WERI-Rb-1 (cell line): ENCODE measurements around the gene HTR3D.

ENCODE experiments used
- DNase-seq: peaks from one replicate; pipeline ENCODE4 v3.0.0-alpha.2; 2020
- H3K27ac ChIP-seq: fragments of 250-450 bp; sonication (Bioruptor Pico); 2 replicates; pipeline ENCODE4 v1.5.1; 2020; ENCODE audit warnings: mild to moderate bottlenecking, moderate library complexity
- H3K27me3 ChIP-seq: fragments of 250-450 bp; sonication (Bioruptor Pico); 2 replicates; pipeline ENCODE4 v1.5.1; 2021; ENCODE audit warnings: mild to moderate bottlenecking, low read depth, moderate library complexity; ENCODE audit not compliant: insufficient read depth, severe bottlenecking
- H3K36me3 ChIP-seq: fragments of 250-450 bp; sonication (Bioruptor Pico); 2 replicates; pipeline ENCODE4 v1.5.1; 2020; ENCODE audit warnings: mild to moderate bottlenecking, moderate library complexity
- H3K4me3 ChIP-seq: 2 replicates; pipeline ENCODE4 v1.5.1; 2011; ENCODE audit warnings: low read depth, mild to moderate bottlenecking, control low read depth, low read length
- H3K9me3 ChIP-seq: fragments of 250-450 bp; sonication (Bioruptor Pico); 2 replicates; pipeline ENCODE4 v1.5.1; 2021; ENCODE audit warnings: mild to moderate bottlenecking, moderate library complexity; ENCODE audit not compliant: severe bottlenecking
- TF ChIP-seq, protein P1 (sequence below): IDR thresholded peaks from 2 replicates; pipeline ENCODE4 v1.5.1; 2011; ENCODE audit warnings: low read depth, mild to moderate bottlenecking, control low read depth, inconsistent platforms, low read length

Gene HTR3D

DNA sequence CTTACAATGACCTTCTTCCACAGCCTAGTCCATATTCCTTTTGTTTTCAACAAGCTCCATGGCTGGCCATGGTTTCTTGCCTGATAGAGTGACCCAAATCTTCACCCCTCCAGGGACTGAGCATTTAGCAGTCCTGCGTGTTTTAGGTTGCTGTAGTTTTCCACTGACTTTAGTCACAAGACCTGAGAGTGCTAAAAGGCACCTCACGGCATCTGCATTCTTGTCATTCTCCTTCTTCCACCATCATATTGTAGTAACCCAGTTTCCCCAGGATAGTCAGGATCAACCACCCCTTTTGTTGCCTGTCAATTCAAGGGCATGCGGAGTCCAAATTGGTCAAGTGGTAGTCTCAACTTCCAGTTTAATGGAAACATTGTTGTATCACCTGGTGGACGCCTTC lies 42.1 kb downstream of the HTR3D start:
- H3K36me3 ChIP-seq, result no peaks in the 10 kb centered on the region

DNA sequence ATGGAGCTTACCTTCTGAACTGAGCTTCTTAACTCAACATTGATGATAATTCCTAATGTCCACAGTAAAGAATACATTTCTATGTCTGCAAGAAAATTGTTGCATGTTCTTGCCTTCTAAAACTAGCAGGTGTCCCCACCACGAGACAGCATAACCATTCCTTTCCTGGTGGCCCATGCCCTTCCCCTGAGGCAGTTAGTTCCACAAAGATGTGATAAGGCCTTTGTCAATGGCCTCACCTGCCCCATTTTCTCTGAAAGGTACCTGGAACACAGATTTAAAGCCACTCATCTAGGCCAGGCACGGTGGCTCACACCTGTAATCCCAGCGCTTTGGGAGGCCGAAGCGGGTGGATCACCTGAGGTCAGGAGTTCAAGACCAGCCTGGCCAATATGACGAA lies 44.4 kb downstream of the HTR3D start:
- no peaks in the 10 kb centered on the region for H3K36me3 ChIP-seq
- H3K27me3 ChIP-seq, result no peaks in the 10 kb centered on the region
- no peak overlapping the region for H3K4me3 ChIP-seq
- no peaks in the 10 kb centered on the region for H3K9me3 ChIP-seq
- no peak overlapping the region for H3K27ac ChIP-seq
- no peak for DNase-seq
- TF ChIP-seq, protein P1, sequence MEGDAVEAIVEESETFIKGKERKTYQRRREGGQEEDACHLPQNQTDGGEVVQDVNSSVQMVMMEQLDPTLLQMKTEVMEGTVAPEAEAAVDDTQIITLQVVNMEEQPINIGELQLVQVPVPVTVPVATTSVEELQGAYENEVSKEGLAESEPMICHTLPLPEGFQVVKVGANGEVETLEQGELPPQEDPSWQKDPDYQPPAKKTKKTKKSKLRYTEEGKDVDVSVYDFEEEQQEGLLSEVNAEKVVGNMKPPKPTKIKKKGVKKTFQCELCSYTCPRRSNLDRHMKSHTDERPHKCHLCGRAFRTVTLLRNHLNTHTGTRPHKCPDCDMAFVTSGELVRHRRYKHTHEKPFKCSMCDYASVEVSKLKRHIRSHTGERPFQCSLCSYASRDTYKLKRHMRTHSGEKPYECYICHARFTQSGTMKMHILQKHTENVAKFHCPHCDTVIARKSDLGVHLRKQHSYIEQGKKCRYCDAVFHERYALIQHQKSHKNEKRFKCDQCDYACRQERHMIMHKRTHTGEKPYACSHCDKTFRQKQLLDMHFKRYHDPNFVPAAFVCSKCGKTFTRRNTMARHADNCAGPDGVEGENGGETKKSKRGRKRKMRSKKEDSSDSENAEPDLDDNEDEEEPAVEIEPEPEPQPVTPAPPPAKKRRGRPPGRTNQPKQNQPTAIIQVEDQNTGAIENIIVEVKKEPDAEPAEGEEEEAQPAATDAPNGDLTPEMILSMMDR, result no peak

More for the DNA sequence above, 42.1 kb downstream of the HTR3D start:
- DNase-seq, result no peak
- TF ChIP-seq, protein P1, result no peak
- no peaks in the 10 kb centered on the region for H3K27me3 ChIP-seq
- H3K4me3 ChIP-seq, result no peak overlapping the region
- H3K9me3 ChIP-seq, result no peaks in the 10 kb centered on the region
- no peak overlapping the region for H3K27ac ChIP-seq

- TF ChIP-seq, protein P1, result no peak
- DNase-seq, result no peak
- H3K36me3 ChIP-seq, result no peaks in the 10 kb centered on the region
- H3K27me3 ChIP-seq, result no peaks in the 10 kb centered on the region
- no peak overlapping the region for H3K4me3 ChIP-seq
- no peak overlapping the region for H3K27ac ChIP-seq
- H3K9me3 ChIP-seq, result no peaks in the 10 kb centered on the region
Observed at GRCh38 chr3:184077881-184078280, 46.3 kb downstream of the HTR3D start.

DNA sequence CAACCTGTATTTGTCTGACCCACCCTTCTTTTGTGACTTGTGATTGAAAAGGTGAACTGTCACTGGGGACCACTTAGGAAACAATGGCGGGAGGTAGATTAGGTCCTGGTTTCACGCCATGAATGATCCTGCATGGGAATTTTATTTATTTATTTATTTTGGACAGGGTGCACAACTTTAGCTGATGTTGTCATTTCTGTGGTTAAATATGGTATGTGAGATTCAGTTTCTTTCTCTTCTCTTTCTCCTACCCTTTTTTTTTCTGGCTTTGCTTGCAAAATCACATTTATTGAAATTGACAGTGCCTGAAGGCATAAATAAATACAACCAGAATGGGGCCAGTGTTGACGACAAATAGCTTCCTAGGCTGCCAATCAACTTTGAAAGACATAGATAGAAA lies 47.3 kb downstream of the HTR3D start:
- no peak overlapping the region for H3K27ac ChIP-seq
- TF ChIP-seq, protein P1, result no peak
- no peaks in the 10 kb centered on the region for H3K36me3 ChIP-seq
- H3K9me3 ChIP-seq, result no peaks in the 10 kb centered on the region
- no peak overlapping the region for H3K4me3 ChIP-seq
- no peaks in the 10 kb centered on the region for H3K27me3 ChIP-seq
- DNase-seq, result no peak

- Histone ChIP-seq H3K36me3 (no peaks in the 10 kb centered on the region), H3K9me3 (no peaks in the 10 kb centered on the region), H3K27me3 (no peaks in the 10 kb centered on the region), H3K27ac (no peak overlapping the region), H3K4me3 (no peak overlapping the region)
- DNase-seq, result no peak
- TF ChIP-seq, protein P1, result no peak
Observed at GRCh38 chr3:184081116-184081830, 49.7 kb downstream of the HTR3D start.

GRCh38 chr3:184082034-184082433 lies 50.5 kb downstream of the HTR3D start:
- DNase-seq, result no peak
- TF ChIP-seq, protein P1, result no peak
- Histone ChIP-seq H3K36me3 (no peaks in the 10 kb centered on the region), H3K27me3 (no peaks in the 10 kb centered on the region), H3K27ac (no peak overlapping the region), H3K4me3 (no peak overlapping the region), H3K9me3 (no peaks in the 10 kb centered on the region)
